Ishikawa (cell line): ENCODE results near the gene ALPI.

ENCODE experiments used
- CEBPB ChIP-seq: IDR thresholded peaks from 2 replicates; pipeline ENCODE4 v1.6.1; 2012
- CREB1 ChIP-seq: IDR thresholded peaks from 2 replicates; pipeline ENCODE4 v1.6.1; 2012; ENCODE audit warnings: low read depth
- EGR1 ChIP-seq: IDR thresholded peaks from 2 replicates; pipeline ENCODE4 v1.6.1; 2012
- EP300 ChIP-seq: IDR thresholded peaks from 2 replicates; pipeline ENCODE4 v1.6.1; 2012; ENCODE audit warnings: borderline replicate concordance
- FOXM1 ChIP-seq: IDR thresholded peaks from 2 replicates; pipeline ENCODE4 v1.6.1; 2012; ENCODE audit warnings: low read depth, borderline replicate concordance
- NFIC ChIP-seq: IDR thresholded peaks from 2 replicates; pipeline ENCODE4 v1.6.1; 2012
- RAD21 ChIP-seq: IDR thresholded peaks from 2 replicates; pipeline ENCODE4 v1.6.1; 2012; ENCODE audit warnings: low read depth
- TAF1 ChIP-seq: IDR thresholded peaks from 2 replicates; pipeline ENCODE4 v1.6.1; 2012; ENCODE audit warnings: low read depth, mild to moderate bottlenecking
- TCF12 ChIP-seq: IDR thresholded peaks from 2 replicates; pipeline ENCODE4 v1.6.1; 2012; ENCODE audit warnings: low read depth
- TEAD4 ChIP-seq: IDR thresholded peaks from 2 replicates; pipeline ENCODE4 v1.6.1; 2012
- YY1 ChIP-seq: IDR thresholded peaks from 2 replicates; pipeline ENCODE4 v1.6.1; 2012; ENCODE audit warnings: low read depth
- ZBTB7A ChIP-seq: IDR thresholded peaks from 2 replicates; pipeline ENCODE4 v1.6.1; 2012; ENCODE audit warnings: low read depth
- TF ChIP-seq, protein P1 (sequence below): IDR thresholded peaks from 2 replicates; pipeline ENCODE4 v1.6.1; 2012; ENCODE audit warnings: low read depth, mild to moderate bottlenecking
- TF ChIP-seq, protein P2 (sequence below): IDR thresholded peaks from 2 replicates; pipeline ENCODE4 v1.6.1; 2012
- TF ChIP-seq, protein P3 (sequence below): IDR thresholded peaks from 2 replicates; pipeline ENCODE4 v1.6.1; 2012

ALPI gene

DNA sequence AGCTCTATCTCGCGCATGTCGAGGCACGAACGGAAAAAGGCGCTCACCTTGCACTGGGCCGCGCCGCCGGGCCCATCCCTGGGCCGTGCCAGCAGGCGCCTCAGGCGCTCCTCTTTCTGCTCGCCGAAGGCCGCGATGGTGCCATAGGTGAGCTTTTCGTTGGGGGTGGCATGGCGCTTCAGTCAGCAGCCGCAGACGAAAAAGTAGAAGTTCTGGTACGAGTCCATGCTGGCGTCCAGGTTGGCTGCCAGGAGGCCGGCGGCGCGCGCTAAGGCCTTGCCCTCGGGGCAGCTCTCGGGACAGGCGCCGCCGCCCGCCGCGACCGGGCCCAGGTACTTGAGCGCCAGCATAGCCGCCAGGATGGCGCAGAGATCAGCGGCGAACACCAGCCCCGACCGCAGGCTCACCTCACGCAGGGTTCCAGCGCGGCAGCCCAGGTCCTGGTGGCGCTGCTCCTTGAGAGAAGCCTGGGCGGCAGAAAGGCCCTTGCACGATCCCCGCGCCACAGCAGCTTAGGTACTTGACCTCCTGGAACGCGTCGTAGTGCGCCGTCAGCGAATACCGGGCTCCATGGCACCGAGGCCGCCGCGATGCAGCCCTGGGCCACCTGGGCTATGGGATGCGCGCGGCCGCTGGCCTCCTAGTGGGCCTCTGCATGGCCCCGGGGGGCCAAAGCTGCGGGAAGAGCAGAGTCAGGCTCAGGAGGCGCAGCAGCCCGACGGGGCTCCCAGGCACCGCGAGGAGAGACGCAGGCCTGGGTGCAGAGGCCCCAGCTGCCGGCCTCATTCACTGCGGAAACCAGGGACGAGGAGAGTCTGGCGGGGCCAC, 36.5 kb upstream of the ALPI start:
- TF ChIP-seq NFIC (no peak), CEBPB (no peak), TCF12 (no peak), ZBTB7A (no peak), CREB1 (no peak), EGR1 (no peak), FOXM1 (no peak), TAF1 (no peak), EP300 (no peak), RAD21 (no peak), YY1 (no peak)
- TF ChIP-seq, protein P1, sequence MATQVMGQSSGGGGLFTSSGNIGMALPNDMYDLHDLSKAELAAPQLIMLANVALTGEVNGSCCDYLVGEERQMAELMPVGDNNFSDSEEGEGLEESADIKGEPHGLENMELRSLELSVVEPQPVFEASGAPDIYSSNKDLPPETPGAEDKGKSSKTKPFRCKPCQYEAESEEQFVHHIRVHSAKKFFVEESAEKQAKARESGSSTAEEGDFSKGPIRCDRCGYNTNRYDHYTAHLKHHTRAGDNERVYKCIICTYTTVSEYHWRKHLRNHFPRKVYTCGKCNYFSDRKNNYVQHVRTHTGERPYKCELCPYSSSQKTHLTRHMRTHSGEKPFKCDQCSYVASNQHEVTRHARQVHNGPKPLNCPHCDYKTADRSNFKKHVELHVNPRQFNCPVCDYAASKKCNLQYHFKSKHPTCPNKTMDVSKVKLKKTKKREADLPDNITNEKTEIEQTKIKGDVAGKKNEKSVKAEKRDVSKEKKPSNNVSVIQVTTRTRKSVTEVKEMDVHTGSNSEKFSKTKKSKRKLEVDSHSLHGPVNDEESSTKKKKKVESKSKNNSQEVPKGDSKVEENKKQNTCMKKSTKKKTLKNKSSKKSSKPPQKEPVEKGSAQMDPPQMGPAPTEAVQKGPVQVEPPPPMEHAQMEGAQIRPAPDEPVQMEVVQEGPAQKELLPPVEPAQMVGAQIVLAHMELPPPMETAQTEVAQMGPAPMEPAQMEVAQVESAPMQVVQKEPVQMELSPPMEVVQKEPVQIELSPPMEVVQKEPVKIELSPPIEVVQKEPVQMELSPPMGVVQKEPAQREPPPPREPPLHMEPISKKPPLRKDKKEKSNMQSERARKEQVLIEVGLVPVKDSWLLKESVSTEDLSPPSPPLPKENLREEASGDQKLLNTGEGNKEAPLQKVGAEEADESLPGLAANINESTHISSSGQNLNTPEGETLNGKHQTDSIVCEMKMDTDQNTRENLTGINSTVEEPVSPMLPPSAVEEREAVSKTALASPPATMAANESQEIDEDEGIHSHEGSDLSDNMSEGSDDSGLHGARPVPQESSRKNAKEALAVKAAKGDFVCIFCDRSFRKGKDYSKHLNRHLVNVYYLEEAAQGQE, result no peak
- TF ChIP-seq, protein P2, sequence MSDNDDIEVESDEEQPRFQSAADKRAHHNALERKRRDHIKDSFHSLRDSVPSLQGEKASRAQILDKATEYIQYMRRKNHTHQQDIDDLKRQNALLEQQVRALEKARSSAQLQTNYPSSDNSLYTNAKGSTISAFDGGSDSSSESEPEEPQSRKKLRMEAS, result no peak

DNA sequence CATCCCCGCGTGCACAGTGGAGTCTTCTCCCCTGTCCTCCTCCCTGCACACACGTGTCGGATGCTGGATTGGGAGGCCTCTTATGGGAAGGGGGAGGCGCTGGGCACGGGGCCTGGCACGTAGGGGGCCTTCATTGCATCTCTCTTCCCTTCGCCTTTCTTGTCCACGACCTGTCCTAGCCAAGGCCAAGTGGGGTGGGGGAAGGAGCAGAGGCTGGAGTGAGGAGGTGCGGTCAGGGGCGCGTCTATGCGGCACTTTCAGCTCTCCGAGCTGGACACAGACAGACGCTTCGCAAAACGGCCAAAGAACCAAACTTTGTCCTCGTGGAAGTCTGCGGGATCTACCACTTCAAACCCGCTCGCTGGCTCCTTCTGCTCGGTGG, 35.9 kb upstream of the ALPI start:
- no peak for TF ChIP-seq CREB1
- TF ChIP-seq CEBPB, result no peak
- TF ChIP-seq, protein P1, result no peak
- TF ChIP-seq, protein P3, sequence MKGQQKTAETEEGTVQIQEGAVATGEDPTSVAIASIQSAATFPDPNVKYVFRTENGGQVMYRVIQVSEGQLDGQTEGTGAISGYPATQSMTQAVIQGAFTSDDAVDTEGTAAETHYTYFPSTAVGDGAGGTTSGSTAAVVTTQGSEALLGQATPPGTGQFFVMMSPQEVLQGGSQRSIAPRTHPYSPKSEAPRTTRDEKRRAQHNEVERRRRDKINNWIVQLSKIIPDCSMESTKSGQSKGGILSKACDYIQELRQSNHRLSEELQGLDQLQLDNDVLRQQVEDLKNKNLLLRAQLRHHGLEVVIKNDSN, result no peak
- TF ChIP-seq YY1, result no peak
- no peak for TF ChIP-seq RAD21
- no peak for TF ChIP-seq ZBTB7A
- TF ChIP-seq EP300, result no peak
- TF ChIP-seq, protein P2, result no peak
- TF ChIP-seq NFIC, result no peak
- no peak for TF ChIP-seq TCF12
- no peak for TF ChIP-seq EGR1
- TF ChIP-seq TEAD4, result no peak
- no peak for TF ChIP-seq TAF1
- TF ChIP-seq FOXM1, result no peak

DNA sequence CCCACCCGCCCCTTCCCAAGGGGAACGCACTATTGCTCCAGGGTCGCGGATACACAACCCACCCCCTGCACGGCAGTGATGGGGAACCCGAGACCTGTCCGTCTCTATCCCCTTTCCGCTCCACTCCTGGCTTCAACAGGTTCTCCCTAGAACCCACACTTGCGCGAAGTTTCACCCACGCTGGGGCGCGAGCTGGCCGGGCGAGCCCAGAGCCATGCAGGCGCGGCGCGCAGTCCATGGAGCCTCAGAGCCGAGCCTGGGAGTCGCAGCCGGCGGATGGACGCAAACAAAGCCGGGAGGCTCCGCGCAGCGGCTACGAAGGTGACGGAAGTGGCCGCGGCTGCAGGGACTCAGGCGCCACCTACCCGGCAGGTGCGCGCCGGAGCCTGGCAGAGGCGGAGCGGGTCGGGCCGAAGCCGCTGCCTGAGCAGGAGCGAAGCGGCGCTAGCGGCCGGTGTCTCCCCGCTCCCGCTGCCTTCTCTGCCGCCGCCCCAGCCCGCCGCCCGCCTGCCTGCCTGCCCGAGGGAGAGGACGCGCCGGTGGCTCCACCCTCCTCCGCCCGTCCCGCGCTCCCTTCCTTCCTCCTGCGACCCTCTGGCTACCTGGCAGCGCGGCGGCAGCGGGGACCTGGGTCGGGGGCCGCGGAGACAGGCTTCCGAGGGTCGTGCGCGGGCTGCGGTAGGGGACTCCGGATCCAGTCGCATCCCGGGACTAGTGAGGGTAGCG, 35.3 kb upstream of the ALPI start:
- TF ChIP-seq CEBPB (no peak), TEAD4 (no peak), ZBTB7A (peak; percentile 66; the same call in 1 of the 2 replicates), EP300 (no peak), TCF12 (no peak), NFIC (no peak), EGR1 (no peak), YY1 (no peak), CREB1 (no peak), FOXM1 (no peak)
- TF ChIP-seq, protein P2, result peak; percentile 49; the same call in 1 of the 2 replicates
- TF ChIP-seq, protein P3, result no peak
- TF ChIP-seq, protein P1, result no peak
